AG04449 (cell line): ENCODE results near the gene LPCAT3.

Experiments
- CTCF ChIA-PET: fragments of 350-600 bp; formaldehyde crosslinking; extraction: SDS; loops from one replicate; lab custom pipeline; 2021; ENCODE audit warnings: antibody characterized with exemption; lab: Yijun Ruan, JAX
- POLR2A ChIA-PET: fragments of 400-600, 350-600 bp; formaldehyde crosslinking; extraction: SDS; loops from one replicate; lab custom pipeline; 2020; ENCODE audit warnings: antibody characterized with exemption, inconsistent platforms; lab: Yijun Ruan, JAX
- DNase-seq: peaks from one replicate; pipeline ENCODE4 v3.0.0-alpha.2; 2010; ENCODE audit warnings: low read depth, low spot score
- H3K4me3 ChIP-seq: 2 replicates; pipeline ENCODE4 v1.5.1; 2011; ENCODE audit warnings: low read depth, mild to moderate bottlenecking, control low read depth, low read length
- CTCF ChIP-seq: IDR thresholded peaks from one replicate; pipeline ENCODE4 v1.5.1; 2011; ENCODE audit warnings: mild to moderate bottlenecking, moderate library complexity, low read length, control low read depth, inconsistent platforms; ENCODE audit not compliant: insufficient read depth; ENCODE audit errors: missing control alignments

LPCAT3 gene

GRCh38 chr12:6957151-6957701 lies 61.0 kb downstream of the LPCAT3 start:
- DNase-seq, result no peak
- TF ChIP-seq CTCF, result no peak
- no peak overlapping the region for H3K4me3 ChIP-seq
- CTCF ChIA-PET, result interaction anchor here (1.4 to 13.5 kb wide), 6 partner anchors 8 to 155 kb away, joined by 3 to 226 read pairs (median 8); partner anchors contain the start of genes C12orf57, PTPN6 and RNU7-1
- POLR2A ChIA-PET, result interaction anchor here (0.7 kb wide), 1 partner anchor 14 kb away, joined by 3 read pairs; the partner anchor contains the start of genes C12orf57 and RNU7-1

- CTCF ChIA-PET, result interaction anchor here (0.7 to 13.5 kb wide), 7 partner anchors 8 to 156 kb away, joined by 3 to 226 read pairs (median 6); partner anchors contain the start of genes C12orf57, PTPN6 and RNU7-1
- POLR2A ChIA-PET, result interaction anchor here (0.9 kb wide), 1 partner anchor 12 kb away, joined by 7 read pairs; the partner anchor contains the start of genes C12orf57 and RNU7-1
- DNase-seq, result no peak
- TF ChIP-seq CTCF, result no peak
- H3K4me3 ChIP-seq, result no peak overlapping the region
Measured at GRCh38 chr12:6956021-6956727, 62.1 kb downstream of the LPCAT3 start.

- H3K4me3 ChIP-seq, result no peak overlapping the region
- ChIA-PET CTCF (interaction anchor here (0.7 to 13.5 kb wide), 6 partner anchors 8 to 31 kb away, joined by 3 to 226 read pairs (median 6); partner anchors contain the start of genes C12orf57, PTPN6 and RNU7-1), POLR2A (interaction anchor here (0.9 kb wide), 1 partner anchor 11 kb away, joined by 7 read pairs; the partner anchor contains the start of genes C12orf57 and RNU7-1)
- DNase-seq, result no peak
- TF ChIP-seq CTCF, result no peak
Measured at GRCh38 chr12:6955108-6956020, 62.9 kb downstream of the LPCAT3 start.

- ChIA-PET POLR2A (no interaction called here), CTCF (interaction anchor here (0.8 to 13.5 kb wide), 5 partner anchors 7 to 155 kb away, joined by 3 to 226 read pairs (median 5); partner anchors contain the start of genes C12orf57, C1RL, PTPN6 and RNU7-1)
- DNase-seq, result no peak
- no peak for TF ChIP-seq CTCF
- H3K4me3 ChIP-seq, result no peak overlapping the region
Measured at GRCh38 chr12:6954316-6955107, 63.8 kb downstream of the LPCAT3 start.

GRCh38 chr12:6953442-6954315 lies 64.6 kb downstream of the LPCAT3 start:
- no peak for DNase-seq
- ChIA-PET POLR2A (no interaction called here), CTCF (interaction anchor here (0.8 to 13.5 kb wide), 7 partner anchors 6 to 155 kb away, joined by 3 to 226 read pairs (median 6); partner anchors contain the start of genes C12orf57, C1R, C1RL and PTPN6)
- H3K4me3 ChIP-seq, result no peak overlapping the region
- TF ChIP-seq CTCF, result no peak
